ENCODE data around the gene CD52.

- TF ChIP-seq POLR2AphosphoS5 (IDR thresholded peaks at IDR 0.05; ENCODE audit: low read depth, low read length) (no peak), POLR2A (IDR thresholded peaks at IDR 0.05; ENCODE audit: low read depth, low read length) (no peak), SPI1 (IDR thresholded peaks at IDR 0.05; ENCODE audit: low read depth, low read length) (peak; percentile 92)
Observed at GRCh38 chr1:26288311-26288941, 29.3 kb upstream of the CD52 start.
